H9 (cell line): ENCODE results near the gene CFAP46. TPM values are rescaled to one million over a fixed set of nuclear protein-coding genes. Genes with fewer than 3 reads are reported as not detected.

Experiments used
- DNase-seq: peaks from one replicate; pipeline ENCODE4 v3.0.0-alpha.2; 2017
- H2AFZ ChIP-seq: one replicate; pipeline ENCODE4 v1.6.1; 2013; ENCODE audit warnings: mild to moderate bottlenecking, low read length, control low read depth, moderate library complexity
- H2AK5ac ChIP-seq: 2 replicates; pipeline ENCODE4 v1.6.1; 2013; ENCODE audit warnings: low read length, control low read depth, mixed read lengths; ENCODE audit not compliant: insufficient read length
- H2BK120ac ChIP-seq: one replicate; pipeline ENCODE4 v1.6.1; 2013; ENCODE audit warnings: low read depth, mild to moderate bottlenecking, low read length, control low read depth, inconsistent platforms; ENCODE audit not compliant: poor library complexity, severe bottlenecking
- H2BK12ac ChIP-seq: 2 replicates; pipeline ENCODE4 v1.6.1; 2013; ENCODE audit warnings: low read length, control low read depth, mixed read lengths, low read depth; ENCODE audit not compliant: insufficient read length
- H2BK15ac ChIP-seq: 2 replicates; pipeline ENCODE4 v1.6.1; 2013; ENCODE audit warnings: low read depth, low read length, control low read depth
- H2BK20ac ChIP-seq: one replicate; pipeline ENCODE4 v1.6.1; 2013; ENCODE audit warnings: low read depth, mild to moderate bottlenecking, low read length, control low read depth, inconsistent platforms; ENCODE audit not compliant: poor library complexity, severe bottlenecking
- H2BK5ac ChIP-seq: 2 replicates; pipeline ENCODE4 v1.6.1; 2013; ENCODE audit warnings: low read length, control low read depth, mixed read lengths; ENCODE audit not compliant: insufficient read length
- H3K14ac ChIP-seq: 2 replicates; pipeline ENCODE4 v1.6.1; 2013; ENCODE audit warnings: low read length, control low read depth; ENCODE audit not compliant: insufficient read depth
- H3K18ac ChIP-seq: 2 replicates; pipeline ENCODE4 v1.6.1; 2013; ENCODE audit warnings: low read depth, mild to moderate bottlenecking, mixed read lengths, low read length, control low read depth; ENCODE audit not compliant: insufficient read length
- H3K23ac ChIP-seq: 2 replicates; pipeline ENCODE4 v1.6.1; 2013; ENCODE audit warnings: low read length, control low read depth, mixed read lengths, low read depth; ENCODE audit not compliant: insufficient read length
- H3K23me2 ChIP-seq: 2 replicates; pipeline ENCODE4 v1.6.1; 2013; ENCODE audit warnings: low read depth, mild to moderate bottlenecking, mixed read lengths, low read length, control low read depth; ENCODE audit not compliant: insufficient read length, poor library complexity, severe bottlenecking
- H3K27ac ChIP-seq: 2 replicates; pipeline ENCODE4 v1.5.1; 2013; ENCODE audit warnings: low read length, control low read depth, mixed read lengths, low read depth; ENCODE audit not compliant: insufficient read length
- H3K27me3 ChIP-seq: 2 replicates; pipeline ENCODE4 v1.6.1; 2013; ENCODE audit warnings: low read length, control low read depth, inconsistent platforms; ENCODE audit not compliant: insufficient read depth
- H3K4ac ChIP-seq: 2 replicates; pipeline ENCODE4 v1.6.1; 2013; ENCODE audit warnings: low read depth, mild to moderate bottlenecking, control low read depth, inconsistent platforms, low read length, moderate library complexity
- H3K4me1 ChIP-seq: 2 replicates; pipeline ENCODE4 v1.6.1; 2013; ENCODE audit warnings: low read length, control low read depth, inconsistent platforms; ENCODE audit not compliant: insufficient read depth
- H3K4me2 ChIP-seq: 2 replicates; pipeline ENCODE4 v1.6.1; 2013; ENCODE audit warnings: low read length, control low read depth, mixed read lengths; ENCODE audit not compliant: insufficient read length, insufficient read depth
- H3K56ac ChIP-seq: 2 replicates; pipeline ENCODE4 v1.6.1; 2013; ENCODE audit warnings: low read depth, mild to moderate bottlenecking, mixed read lengths, low read length, control low read depth; ENCODE audit not compliant: insufficient read length
- H3K79me1 ChIP-seq: 2 replicates; pipeline ENCODE4 v1.6.1; 2013; ENCODE audit warnings: low read depth, mild to moderate bottlenecking, moderate library complexity, low read length, control low read depth, inconsistent platforms; ENCODE audit not compliant: insufficient read depth, poor library complexity, severe bottlenecking
- H3K79me2 ChIP-seq: 2 replicates; pipeline ENCODE4 v1.6.1; 2013; ENCODE audit warnings: low read length, control low read depth, inconsistent platforms; ENCODE audit not compliant: insufficient read depth
- H3K9ac ChIP-seq: 2 replicates; pipeline ENCODE4 v1.6.1; 2013; ENCODE audit warnings: low read length, control low read depth, mixed read lengths; ENCODE audit not compliant: insufficient read length; ENCODE audit errors: extremely low read depth
- H3K9me3 ChIP-seq: one replicate; pipeline ENCODE4 v1.6.1; 2013; ENCODE audit warnings: low read depth, low read length, inconsistent platforms; ENCODE audit not compliant: control insufficient read depth
- H3T11ph ChIP-seq: one replicate; pipeline ENCODE4 v1.6.1; 2013; ENCODE audit warnings: mild to moderate bottlenecking, low read length, control low read depth, inconsistent platforms
- H4K20me1 ChIP-seq: one replicate; pipeline ENCODE4 v1.6.1; 2013; ENCODE audit not compliant: control insufficient read depth, insufficient read length, insufficient read depth
- H4K5ac ChIP-seq: 2 replicates; pipeline ENCODE4 v1.6.1; 2013; ENCODE audit warnings: low read depth, mild to moderate bottlenecking, mixed read lengths, low read length, control low read depth; ENCODE audit not compliant: insufficient read length
- H4K8ac ChIP-seq: replicated peaks from 2 replicates; pipeline ENCODE4 v1.6.1; 2013; ENCODE audit warnings: low read length, control low read depth, mixed read lengths, low read depth; ENCODE audit not compliant: insufficient read length
- H4K91ac ChIP-seq: 2 replicates; pipeline ENCODE4 v1.6.1; 2013; ENCODE audit warnings: low read depth, mild to moderate bottlenecking, moderate library complexity, mixed read lengths, low read length, control low read depth; ENCODE audit not compliant: insufficient read length
- H3K27ac Mint-ChIP-seq, 3 experiments: 2 replicates in 2 of 3; 3 replicates in 1 of 3; pipeline ENCODE4 v1.8.0; 2020 to 2021; ENCODE audit warnings: mixed read lengths in 3 of 3, mild to moderate bottlenecking in 1 of 3, moderate library complexity in 1 of 3
- H3K27me3 Mint-ChIP-seq: 2 replicates; pipeline ENCODE4 v1.8.0; 2021; ENCODE audit warnings: low read depth, mild to moderate bottlenecking, moderate library complexity, mixed read lengths
- H3K36me3 Mint-ChIP-seq, 3 experiments: 2 replicates in 2 of 3; 3 replicates in 1 of 3; pipeline ENCODE4 v1.8.0; 2020 to 2021; ENCODE audit warnings: low read depth in 3 of 3, mixed read lengths in 3 of 3; ENCODE audit not compliant: insufficient read depth in 1 of 3
- H3K4me1 Mint-ChIP-seq, 2 experiments: 2 replicates each; pipeline ENCODE4 v1.8.0; 2020; ENCODE audit warnings: mixed read lengths in 2 of 2
- H3K4me3 Mint-ChIP-seq, 2 experiments: 2 replicates in 1 of 2; 3 replicates in 1 of 2; pipeline ENCODE4 v1.8.0; 2020 to 2021; ENCODE audit warnings: mild to moderate bottlenecking in 2 of 2, mixed read lengths in 2 of 2, moderate library complexity in 1 of 2
- H3K9me3 Mint-ChIP-seq, 2 experiments: 2 replicates in 1 of 2; 3 replicates in 1 of 2; pipeline ENCODE4 v1.8.0; 2020; ENCODE audit warnings: mild to moderate bottlenecking in 2 of 2, mixed read lengths in 2 of 2, moderate library complexity in 1 of 2
- CTCF ChIP-seq: fragments of 200-600 bp; sonication (generic); conservative IDR thresholded peaks from 3 replicates; pipeline ENCODE4 v1.8.0; 2021; ENCODE audit warnings: antibody characterized with exemption, mild to moderate bottlenecking
- WGBS: extraction: QIAGEN DNeasy Blood & Tissue Kit; methylation state at CpG from one replicate; pipeline ENCODE4 v1.1.7; 2013; ENCODE audit warnings: missing lambda C conversion rate, low lambda C conversion rate, mixed read lengths; ENCODE audit not compliant: insufficient read length; ENCODE audit errors: extremely low coverage; 5-methylcytosine and 5-hydroxymethylcytosine counted together
- total RNA-seq: library from RNA; stranded (reverse); gene quantifications from 2 replicates; pipeline ENCODE4 v1.2.1, GENCODE V29; 2021

The CFAP46 gene
- total RNA-seq, 1 experiment from 2014 or later = 3.1 TPM

DNA sequence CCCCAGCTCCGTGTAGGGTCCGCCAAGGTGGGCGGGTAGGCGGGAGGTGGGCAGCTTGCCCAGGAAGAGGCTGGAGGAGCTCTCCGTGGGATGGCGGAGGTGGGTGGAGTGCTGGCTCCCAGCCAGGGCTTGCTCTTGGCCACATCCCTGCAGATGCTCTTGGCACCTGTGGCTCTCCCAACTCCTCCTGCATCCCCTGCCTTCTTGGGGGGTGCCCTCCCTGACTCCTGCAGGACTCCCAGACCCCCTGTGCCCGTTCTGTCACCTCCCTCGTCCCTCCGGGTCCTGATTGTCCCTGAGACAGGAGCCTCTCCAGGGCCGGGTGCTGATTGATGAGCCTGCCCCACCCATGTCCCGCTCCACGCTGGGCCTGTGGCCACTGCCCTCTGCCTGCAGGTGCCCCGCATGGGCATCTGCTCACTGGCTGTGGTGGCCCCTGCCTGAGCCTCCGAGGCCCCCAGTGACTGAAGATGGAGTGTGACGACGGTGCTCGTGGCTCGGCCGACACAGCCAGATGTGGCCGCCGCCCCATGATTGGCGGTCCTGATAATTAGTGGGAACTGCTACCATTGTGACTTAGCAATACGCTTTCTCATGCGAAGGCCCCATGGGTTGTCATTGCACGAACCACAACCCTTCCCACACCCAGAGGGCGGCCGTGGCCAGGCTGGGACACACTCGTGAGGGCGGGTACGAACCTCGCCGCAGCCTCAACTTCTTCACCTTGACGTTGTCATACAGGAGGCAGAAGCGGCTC is 23.6 kb downstream of the CFAP46 start:
- Mint-ChIP-seq H3K4me1 (peaks cover 0 to 2% of the 10 kb centered on the region in 2 experiments; a peak in 1 of 4 replicates), H3K9me3 (no peaks in the 10 kb centered on the region), H3K27ac (no peak overlapping the region), H3K36me3 (no peaks in the 10 kb centered on the region; a peak in 1 of 7 replicates), H3K4me3 (no peak overlapping the region), H3K27me3 (peaks cover 2% of the 10 kb centered on the region; the same call in 1 of the 2 replicates)
- H3T11ph ChIP-seq = no peak overlapping the region
- H3K9me3 ChIP-seq = no peaks in the 10 kb centered on the region
- no peak overlapping the region for H3K56ac ChIP-seq
- H3K79me2 ChIP-seq = no peaks in the 10 kb centered on the region
- no peak overlapping the region for H3K23ac ChIP-seq
- no peak overlapping the region for H4K8ac ChIP-seq
- H3K27me3 ChIP-seq = no peaks in the 10 kb centered on the region
- H2BK15ac ChIP-seq = no peak overlapping the region
- WGBS = no CpG with 5 or more reads among the region's 34 CpGs
- no peak overlapping the region for H4K91ac ChIP-seq
- H3K79me1 ChIP-seq = no peaks in the 10 kb centered on the region
- no peak for DNase-seq
- no peaks in the 10 kb centered on the region for H4K20me1 ChIP-seq
- no peak overlapping the region for H2BK120ac ChIP-seq
- H3K4me2 ChIP-seq = no peak overlapping the region
- H3K27ac ChIP-seq = no peak overlapping the region
- H3K18ac ChIP-seq = no peak overlapping the region
- no peak overlapping the region for H2BK20ac ChIP-seq
- peak overlapping the region; percentile 15; the same call in 1 of the 2 replicates for H3K14ac ChIP-seq
- H3K23me2 ChIP-seq = no peaks in the 10 kb centered on the region
- no peak overlapping the region for H2AFZ ChIP-seq
- no peak overlapping the region for H3K9ac ChIP-seq
- no peak for TF ChIP-seq CTCF
- H3K4ac ChIP-seq = no peak overlapping the region
- no peak overlapping the region for H2BK5ac ChIP-seq
- no peak overlapping the region for H2AK5ac ChIP-seq
- H3K4me1 ChIP-seq = no peaks in the 10 kb centered on the region
- H2BK12ac ChIP-seq = no peak overlapping the region
- no peak overlapping the region for H4K5ac ChIP-seq
